ENCODE results near the gene MAPKAP1. TPM values are rescaled to one million over a fixed set of nuclear protein-coding genes. Genes with fewer than 3 reads are reported as not detected.
"Not testable (repeated sequence)": the region's sequence is repeated elsewhere in the genome, so short reads cannot be mapped to it uniquely, and the experiment has no call there.

MAPKAP1 gene
- total RNA-seq, 2 experiments from 2014 or later = 66.2 to 78.8 TPM

GRCh38 chr9:125570246-125570645, 136.8 kb downstream of the MAPKAP1 start:
- Histone ChIP-seq H3K9me3 (ENCODE audit: low read length) (peaks cover 19% of the 10 kb centered on the region), H3K9me2 (ENCODE audit: insufficient read depth, low read length) (no peaks in the 10 kb centered on the region), H3K36me3 (ENCODE audit: insufficient read depth, low read length) (peaks cover 6% of the 10 kb centered on the region; the same call in 1 of the 2 replicates), H3K4me2 (ENCODE audit: low read length) (no peak overlapping the region), H3K27ac (ENCODE audit: low read depth, low read length, poor library complexity, severe bottlenecking) (no peak overlapping the region), H4K20me1 (ENCODE audit: insufficient read depth, low read length) (no peaks in the 10 kb centered on the region), H3K4me3 (ENCODE audit: low read depth, low read length, poor library complexity, severe bottlenecking) (no peak overlapping the region), H3K79me2 (ENCODE audit: insufficient read depth, low read depth, low read length) (no peaks in the 10 kb centered on the region), H3K4me1 (ENCODE audit: insufficient read depth, low read length, poor library complexity, severe bottlenecking) (no peaks in the 10 kb centered on the region), H2AFZ (ENCODE audit: low read length) (no peak overlapping the region)
- TF ChIP-seq EZH2phosphoT487 (IDR thresholded peaks at IDR 0.05; ENCODE audit: borderline replicate concordance, low read depth, low read length) = no peak
- no peak for TF ChIP-seq CTCF (conservative IDR thresholded peaks at IDR 0.05; ENCODE audit: low read length)
- no peak for DNase-seq (ENCODE audit: low spot score)
- intact Hi-C loops (cut with micrococcal nuclease; ENCODE audit: unreplicated experiment) = no loop called here
- POLR2A ChIA-PET = no interaction called here
- CTCF ChIA-PET (ENCODE audit: unreplicated experiment) = no interaction called here
- no TSS peak for BruUV-seq (replicated peaks)

DNA sequence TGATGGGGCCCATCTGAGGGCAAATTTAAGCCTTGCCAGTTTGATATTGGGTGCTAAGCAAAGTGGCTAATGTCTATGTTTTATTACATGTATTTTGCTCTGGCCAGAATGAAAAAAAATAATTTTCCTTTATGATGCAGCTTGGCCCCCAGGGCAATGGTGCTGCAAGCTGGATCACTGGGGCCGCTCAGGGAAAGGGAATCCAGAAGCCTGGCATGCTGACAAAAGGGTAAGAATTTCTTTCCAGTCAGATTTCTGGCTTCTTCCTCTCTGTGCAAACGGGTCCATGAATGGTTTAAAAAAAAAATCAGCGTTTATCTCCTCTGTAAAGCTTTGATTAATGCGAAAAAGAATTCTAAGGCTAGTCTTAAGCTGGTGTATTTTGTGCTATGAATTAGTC, 138.4 kb downstream of the MAPKAP1 start:
- Histone ChIP-seq H4K20me1 (ENCODE audit: insufficient read depth, low read length) (no peaks in the 10 kb centered on the region), H2AFZ (ENCODE audit: low read length) (no peak overlapping the region), H3K4me1 (ENCODE audit: insufficient read depth, low read length, poor library complexity, severe bottlenecking) (no peaks in the 10 kb centered on the region), H3K4me2 (ENCODE audit: low read length) (no peak overlapping the region), H3K9me2 (ENCODE audit: insufficient read depth, low read length) (no peaks in the 10 kb centered on the region), H3K79me2 (ENCODE audit: insufficient read depth, low read depth, low read length) (no peaks in the 10 kb centered on the region), H3K36me3 (ENCODE audit: insufficient read depth, low read length) (peaks cover 6% of the 10 kb centered on the region; the same call in 1 of the 2 replicates), H3K4me3 (ENCODE audit: low read depth, low read length, poor library complexity, severe bottlenecking) (no peak overlapping the region), H3K27ac (ENCODE audit: low read depth, low read length, poor library complexity, severe bottlenecking) (no peak overlapping the region), H3K9me3 (ENCODE audit: low read length) (peaks cover 19% of the 10 kb centered on the region)
- CTCF ChIA-PET (ENCODE audit: unreplicated experiment) = no interaction called here
- TF ChIP-seq CTCF (conservative IDR thresholded peaks at IDR 0.05; ENCODE audit: low read length) = no peak
- TF ChIP-seq EZH2phosphoT487 (IDR thresholded peaks at IDR 0.05; ENCODE audit: borderline replicate concordance, low read depth, low read length) = no peak
- DNase-seq (ENCODE audit: low spot score) = no peak
- intact Hi-C loops (cut with micrococcal nuclease; ENCODE audit: unreplicated experiment) = no loop called here
- POLR2A ChIA-PET = interaction anchor here (1.6 kb wide), 1 partner anchor 13 kb away, joined by 4 read pairs; no protein-coding TSS in a partner anchor
- no TSS peak for BruUV-seq (replicated peaks)

GRCh38 chr9:125566051-125566450, 141.0 kb downstream of the MAPKAP1 start:
- intact Hi-C loops (cut with micrococcal nuclease; ENCODE audit: unreplicated experiment) = not testable (repeated sequence)

More at GRCh38 chr9:125566051-125566450, 141.0 kb downstream of the MAPKAP1 start:
- CTCF ChIA-PET (ENCODE audit: unreplicated experiment); H2AFZ ChIP-seq (ENCODE audit: low read length); H3K79me2 ChIP-seq (ENCODE audit: insufficient read depth, low read depth, low read length); H3K4me2 ChIP-seq (ENCODE audit: low read length); DNase-seq (ENCODE audit: low spot score); H3K9me2 ChIP-seq (ENCODE audit: insufficient read depth, low read length); H3K27ac ChIP-seq (ENCODE audit: low read depth, low read length, poor library complexity, severe bottlenecking); H3K4me3 ChIP-seq (ENCODE audit: low read depth, low read length, poor library complexity, severe bottlenecking); H4K20me1 ChIP-seq (ENCODE audit: insufficient read depth, low read length); BruUV-seq (replicated peaks); H3K36me3 ChIP-seq (ENCODE audit: insufficient read depth, low read length); H3K9me3 ChIP-seq (ENCODE audit: low read length); H3K4me1 ChIP-seq (ENCODE audit: insufficient read depth, low read length, poor library complexity, severe bottlenecking); POLR2A ChIA-PET: not testable (repeated sequence)
